SK-N-SH (cell line): ENCODE results near the gene NSUN2. TPM values are rescaled to one million over a fixed set of nuclear protein-coding genes. Genes with fewer than 3 reads are reported as not detected.

Experiments used
- CTCF ChIA-PET: fragments of 300-600, 350-600 bp; formaldehyde crosslinking; extraction: SDS; loops from one replicate; lab custom pipeline; 2021; lab: Yijun Ruan, JAX
- POLR2A ChIA-PET: fragments of 350-600 bp; sonication (Branson Sonifier 250); formaldehyde crosslinking; extraction: SDS; loops from one replicate; lab custom pipeline; 2020; ENCODE audit warnings: antibody characterized with exemption, inconsistent platforms; lab: Yijun Ruan, JAX
- DNase-seq: peaks from one replicate; pipeline ENCODE4 v3.0.0; 2012
- H2AFZ ChIP-seq: fragments of 200-600 bp; sonication (generic); 2 replicates; pipeline ENCODE4 v1.8.1; 2016; ENCODE audit warnings: antibody characterized with exemption, mild to moderate bottlenecking, low read depth
- H3F3A ChIP-seq: fragments of 200-600 bp; sonication (generic); replicated peaks from 2 replicates; pipeline ENCODE3; 2016; ENCODE audit warnings: antibody characterized with exemption, mild to moderate bottlenecking; ENCODE audit not compliant: insufficient read depth
- H3K27ac ChIP-seq, 2 experiments: fragments of 200-500 bp in 1 of 2; fragments of 200-600 bp in 1 of 2; sonication (Bioruptor generic) in 1 of 2; sonication (generic), shearing (Covaris generic) in 1 of 2; 2 replicates each; pipeline versions ENCODE4 v1.5.1 to v1.6.1; 2014 to 2016; ENCODE audit warnings: low read depth in 2 of 2, inconsistent platforms in 1 of 2, low read length in 1 of 2, mild to moderate bottlenecking in 1 of 2, mixed read lengths in 1 of 2
- H3K27me3 ChIP-seq: fragments of 200-600 bp; sonication (generic), shearing (Covaris generic); 2 replicates; pipeline ENCODE4 v1.6.1; 2016; ENCODE audit warnings: mixed run types; ENCODE audit not compliant: insufficient read depth
- H3K36me3 ChIP-seq, 2 experiments: fragments of 200-500 bp in 1 of 2; fragments of 200-600 bp in 1 of 2; sonication (Bioruptor generic) in 1 of 2; sonication (generic) in 1 of 2; replicated peaks in 1 of 2; 2 replicates each; pipeline versions ENCODE3 to v1.5.1; 2014 to 2016; ENCODE audit warnings: low read length in 1 of 2, mild to moderate bottlenecking in 1 of 2; ENCODE audit not compliant: insufficient read depth in 2 of 2, control insufficient read depth in 1 of 2
- H3K4me1 ChIP-seq, 2 experiments: fragments of 200-500 bp in 1 of 2; fragments of 200-600 bp in 1 of 2; sonication (Bioruptor generic) in 1 of 2; sonication (generic), shearing (Covaris generic) in 1 of 2; 2 replicates each; pipeline versions ENCODE4 v1.5.1 to v1.6.1; 2014 to 2016; ENCODE audit warnings: low read depth in 1 of 2, low read length in 1 of 2, mixed run types in 1 of 2; ENCODE audit not compliant: insufficient read depth in 2 of 2, control insufficient read depth in 1 of 2
- H3K4me2 ChIP-seq: fragments of 200-600 bp; sonication (generic), shearing (Covaris generic); 2 replicates; pipeline ENCODE4 v1.6.1; 2017; ENCODE audit warnings: mixed run types
- H3K4me3 ChIP-seq, 2 experiments: fragments of 200-500 bp in 1 of 2; fragments of 200-600 bp in 1 of 2; sonication (Bioruptor generic) in 1 of 2; sonication (generic), shearing (Covaris generic) in 1 of 2; 2 replicates each; pipeline versions ENCODE4 v1.5.1 to v1.8.1; 2014 to 2016; ENCODE audit warnings: low read depth in 2 of 2, inconsistent platforms in 1 of 2, low read length in 1 of 2, mild to moderate bottlenecking in 1 of 2, mixed read lengths in 1 of 2, moderate library complexity in 1 of 2
- H3K79me2 ChIP-seq: fragments of 200-600 bp; sonication (generic); 2 replicates; pipeline ENCODE4 v1.8.1; 2017; ENCODE audit warnings: mild to moderate bottlenecking; ENCODE audit not compliant: insufficient read depth
- H3K9ac ChIP-seq: fragments of 200-600 bp; sonication (generic); 2 replicates; pipeline ENCODE4 v1.6.1; 2017; ENCODE audit warnings: mixed run types
- H3K9me2 ChIP-seq: fragments of 200-600 bp; sonication (generic); 2 replicates; pipeline ENCODE4 v1.6.1; 2017; ENCODE audit warnings: mixed run types
- H3K9me3 ChIP-seq: fragments of 200-600 bp; sonication (generic); 2 replicates; pipeline ENCODE4 v1.6.1; 2017; ENCODE audit warnings: mixed run types, mild to moderate bottlenecking, moderate library complexity
- H4K20me1 ChIP-seq: fragments of 200-600 bp; sonication (generic); 2 replicates; pipeline ENCODE4 v1.6.1; 2017; ENCODE audit warnings: mild to moderate bottlenecking, mixed run types; ENCODE audit not compliant: insufficient read depth
- ELF1 ChIP-seq: IDR thresholded peaks from 2 replicates; pipeline ENCODE4 v1.4.0; 2012
- FOSL2 ChIP-seq: IDR thresholded peaks from 2 replicates; pipeline ENCODE4 v1.4.0; 2012; ENCODE audit warnings: low read depth, mild to moderate bottlenecking, moderate library complexity, borderline replicate concordance
- FOXJ3 ChIP-seq: sonication (generic); formaldehyde crosslinking; IDR thresholded peaks from 2 replicates; pipeline ENCODE4 v1.5.1; 2020; ENCODE audit warnings: mild to moderate bottlenecking, missing genetic modification reagents
- FOXM1 ChIP-seq: IDR thresholded peaks from 2 replicates; pipeline ENCODE4 v1.4.0; 2012; ENCODE audit warnings: low read depth, mild to moderate bottlenecking
- GABPA ChIP-seq: IDR thresholded peaks from 2 replicates; pipeline ENCODE4 v1.4.0; 2012; ENCODE audit warnings: low read depth, mild to moderate bottlenecking
- JUND ChIP-seq: IDR thresholded peaks from 2 replicates; pipeline ENCODE4 v1.4.0; 2012
- MAX ChIP-seq: IDR thresholded peaks from 2 replicates; pipeline ENCODE4 v1.4.0; 2012; ENCODE audit warnings: low read depth
- MEF2A ChIP-seq: IDR thresholded peaks from 2 replicates; pipeline ENCODE4 v1.4.0; 2012; ENCODE audit warnings: low read depth, borderline replicate concordance
- MXI1 ChIP-seq: IDR thresholded peaks from 2 replicates; pipeline ENCODE4 v1.6.1; 2012; ENCODE audit warnings: mild to moderate bottlenecking, low read depth, low read length, improper control_type of control experiment
- NRF1 ChIP-seq: IDR thresholded peaks from 2 replicates; pipeline ENCODE4 v1.6.1; 2012; ENCODE audit warnings: low read depth, mild to moderate bottlenecking, low read length
- RCOR1 ChIP-seq: fragments of 150-350 bp; IDR thresholded peaks from 2 replicates; pipeline ENCODE4 v1.6.1; 2017; ENCODE audit warnings: antibody characterized with exemption, low read length
- TCF12 ChIP-seq: IDR thresholded peaks from 2 replicates; pipeline ENCODE4 v1.4.0; 2012
- YY1 ChIP-seq: IDR thresholded peaks from 2 replicates; pipeline ENCODE4 v1.4.0; 2012; ENCODE audit warnings: low read depth, mild to moderate bottlenecking
- WGBS: methylation state at CpG from one replicate; pipeline ENCODE4 v1.1.6; 2017; ENCODE audit warnings: low lambda C conversion rate; 5-methylcytosine and 5-hydroxymethylcytosine counted together
- polyA plus RNA-seq, 3 experiments: library from polyadenylated mRNA; depleted of rRNA; stranded (reverse); fragments of >200 nt; gene quantifications; 2 replicates each; pipeline ENCODE4 v1.2.3, GENCODE V29; 2012
- TF ChIP-seq, protein P1 (sequence below): fragments of 150-350 bp; IDR thresholded peaks from 2 replicates; pipeline ENCODE4 v1.6.1; 2016; ENCODE audit warnings: mild to moderate bottlenecking, low read depth, low read length
- TF ChIP-seq, protein P2 (sequence below): IDR thresholded peaks from 2 replicates; pipeline ENCODE4; 2012
- TF ChIP-seq, protein P3 (sequence below): fragments of 150-350 bp; IDR thresholded peaks from 2 replicates; pipeline ENCODE4 v1.6.1; 2017; ENCODE audit warnings: antibody characterized with exemption, low read length, low read depth, borderline replicate concordance
- TF ChIP-seq, protein P4 (sequence below): IDR thresholded peaks from 2 replicates; pipeline ENCODE4 v1.6.1; 2012; ENCODE audit warnings: mild to moderate bottlenecking, low read depth, low read length, moderate library complexity

The NSUN2 gene
- polyA plus RNA-seq, 1 of the 3 experiments (the other 2 are of a cell fraction) = 78.9 TPM

- no peaks in the 10 kb centered on the region for H3K27me3 ChIP-seq
- no peak overlapping the region for H3K27ac ChIP-seq
- no peaks in the 10 kb centered on the region for H3K79me2 ChIP-seq
- POLR2A ChIA-PET = no interaction called here
- no peaks in the 10 kb centered on the region for H3K36me3 ChIP-seq
- H3K9ac ChIP-seq = no peak overlapping the region
- no peak overlapping the region for H3K4me2 ChIP-seq
- CTCF ChIA-PET = no interaction called here
- TF ChIP-seq ELF1 = no peak
- TF ChIP-seq MEF2A = no peak
- TF ChIP-seq MXI1 = no peak
- TF ChIP-seq JUND = no peak
- no peak for TF ChIP-seq FOXJ3 (CRISPR knock-in tag)
- TF ChIP-seq MAX = no peak
- TF ChIP-seq, protein P1, sequence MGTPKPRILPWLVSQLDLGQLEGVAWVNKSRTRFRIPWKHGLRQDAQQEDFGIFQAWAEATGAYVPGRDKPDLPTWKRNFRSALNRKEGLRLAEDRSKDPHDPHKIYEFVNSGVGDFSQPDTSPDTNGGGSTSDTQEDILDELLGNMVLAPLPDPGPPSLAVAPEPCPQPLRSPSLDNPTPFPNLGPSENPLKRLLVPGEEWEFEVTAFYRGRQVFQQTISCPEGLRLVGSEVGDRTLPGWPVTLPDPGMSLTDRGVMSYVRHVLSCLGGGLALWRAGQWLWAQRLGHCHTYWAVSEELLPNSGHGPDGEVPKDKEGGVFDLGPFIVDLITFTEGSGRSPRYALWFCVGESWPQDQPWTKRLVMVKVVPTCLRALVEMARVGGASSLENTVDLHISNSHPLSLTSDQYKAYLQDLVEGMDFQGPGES = no peak
- TF ChIP-seq GABPA = no peak
- TF ChIP-seq FOXM1 = no peak
- TF ChIP-seq, protein P2, sequence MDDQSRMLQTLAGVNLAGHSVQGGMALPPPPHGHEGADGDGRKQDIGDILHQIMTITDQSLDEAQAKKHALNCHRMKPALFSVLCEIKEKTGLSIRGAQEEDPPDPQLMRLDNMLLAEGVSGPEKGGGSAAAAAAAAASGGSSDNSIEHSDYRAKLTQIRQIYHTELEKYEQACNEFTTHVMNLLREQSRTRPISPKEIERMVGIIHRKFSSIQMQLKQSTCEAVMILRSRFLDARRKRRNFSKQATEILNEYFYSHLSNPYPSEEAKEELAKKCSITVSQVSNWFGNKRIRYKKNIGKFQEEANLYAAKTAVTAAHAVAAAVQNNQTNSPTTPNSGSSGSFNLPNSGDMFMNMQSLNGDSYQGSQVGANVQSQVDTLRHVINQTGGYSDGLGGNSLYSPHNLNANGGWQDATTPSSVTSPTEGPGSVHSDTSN = no peak
- TF ChIP-seq, all 33 proteins: peak for 0
- WGBS = 33% methylated on average over 4 of the region's 5 CpGs
- H2AFZ ChIP-seq = no peak overlapping the region
- DNase-seq = no peak
- no peaks in the 10 kb centered on the region for H4K20me1 ChIP-seq
- no peaks in the 10 kb centered on the region; a peak in 1 of 4 replicates for H3K4me1 ChIP-seq
- no peaks in the 10 kb centered on the region for H3K9me2 ChIP-seq
- H3K9me3 ChIP-seq = no peaks in the 10 kb centered on the region
- no peaks in the 10 kb centered on the region for H3F3A ChIP-seq
- no peak overlapping the region for H3K4me3 ChIP-seq
Observed at GRCh38 chr5:6570530-6570929, 62.3 kb downstream of the NSUN2 start.

DNA sequence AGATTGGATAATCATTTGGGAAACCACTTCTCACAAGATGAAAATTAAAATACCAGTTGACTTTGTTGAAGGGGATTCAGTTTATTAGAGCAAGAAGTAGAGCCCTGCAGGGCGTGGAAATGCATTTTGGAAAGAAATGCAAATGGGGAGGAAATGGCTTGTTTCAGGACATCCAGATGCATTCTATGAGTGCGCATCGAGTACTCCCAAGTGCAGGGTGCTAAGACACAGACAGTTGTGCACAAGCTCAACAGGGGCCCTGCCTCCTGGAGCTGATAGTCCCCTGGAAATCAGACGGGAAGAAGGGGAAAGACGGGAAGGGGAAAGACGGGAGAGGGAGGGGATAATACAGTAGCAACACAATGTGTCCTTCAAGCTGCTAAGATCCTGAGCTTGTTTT, 64.0 kb downstream of the NSUN2 start:
- Histone ChIP-seq H3K4me1 (no peaks in the 10 kb centered on the region), H3K36me3 (no peaks in the 10 kb centered on the region), H2AFZ (no peak overlapping the region), H3K9me2 (no peaks in the 10 kb centered on the region), H4K20me1 (no peaks in the 10 kb centered on the region), H3K4me3 (no peak overlapping the region), H3K79me2 (no peaks in the 10 kb centered on the region), H3K9ac (no peak overlapping the region), H3K27ac (no peak overlapping the region), H3F3A (no peaks in the 10 kb centered on the region), H3K4me2 (no peak overlapping the region), H3K9me3 (no peaks in the 10 kb centered on the region), H3K27me3 (no peaks in the 10 kb centered on the region)
- CTCF ChIA-PET = interaction anchor here (1.6 kb wide), 1 partner anchor 12 kb away, joined by 3 read pairs; no protein-coding TSS in a partner anchor
- no peak for DNase-seq
- POLR2A ChIA-PET = no interaction called here
- WGBS = 44% methylated on average over 6 of the region's 6 CpGs
- TF ChIP-seq, protein P1 = no peak
- TF ChIP-seq, protein P3, sequence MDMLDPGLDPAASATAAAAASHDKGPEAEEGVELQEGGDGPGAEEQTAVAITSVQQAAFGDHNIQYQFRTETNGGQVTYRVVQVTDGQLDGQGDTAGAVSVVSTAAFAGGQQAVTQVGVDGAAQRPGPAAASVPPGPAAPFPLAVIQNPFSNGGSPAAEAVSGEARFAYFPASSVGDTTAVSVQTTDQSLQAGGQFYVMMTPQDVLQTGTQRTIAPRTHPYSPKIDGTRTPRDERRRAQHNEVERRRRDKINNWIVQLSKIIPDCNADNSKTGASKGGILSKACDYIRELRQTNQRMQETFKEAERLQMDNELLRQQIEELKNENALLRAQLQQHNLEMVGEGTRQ = no peak
- TF ChIP-seq NRF1 (no peak), ELF1 (no peak), TCF12 (no peak), FOXJ3 (CRISPR knock-in tag) (no peak), RCOR1 (no peak), FOSL2 (no peak), YY1 (no peak)
- TF ChIP-seq, protein P2 = no peak
- TF ChIP-seq, protein P4, sequence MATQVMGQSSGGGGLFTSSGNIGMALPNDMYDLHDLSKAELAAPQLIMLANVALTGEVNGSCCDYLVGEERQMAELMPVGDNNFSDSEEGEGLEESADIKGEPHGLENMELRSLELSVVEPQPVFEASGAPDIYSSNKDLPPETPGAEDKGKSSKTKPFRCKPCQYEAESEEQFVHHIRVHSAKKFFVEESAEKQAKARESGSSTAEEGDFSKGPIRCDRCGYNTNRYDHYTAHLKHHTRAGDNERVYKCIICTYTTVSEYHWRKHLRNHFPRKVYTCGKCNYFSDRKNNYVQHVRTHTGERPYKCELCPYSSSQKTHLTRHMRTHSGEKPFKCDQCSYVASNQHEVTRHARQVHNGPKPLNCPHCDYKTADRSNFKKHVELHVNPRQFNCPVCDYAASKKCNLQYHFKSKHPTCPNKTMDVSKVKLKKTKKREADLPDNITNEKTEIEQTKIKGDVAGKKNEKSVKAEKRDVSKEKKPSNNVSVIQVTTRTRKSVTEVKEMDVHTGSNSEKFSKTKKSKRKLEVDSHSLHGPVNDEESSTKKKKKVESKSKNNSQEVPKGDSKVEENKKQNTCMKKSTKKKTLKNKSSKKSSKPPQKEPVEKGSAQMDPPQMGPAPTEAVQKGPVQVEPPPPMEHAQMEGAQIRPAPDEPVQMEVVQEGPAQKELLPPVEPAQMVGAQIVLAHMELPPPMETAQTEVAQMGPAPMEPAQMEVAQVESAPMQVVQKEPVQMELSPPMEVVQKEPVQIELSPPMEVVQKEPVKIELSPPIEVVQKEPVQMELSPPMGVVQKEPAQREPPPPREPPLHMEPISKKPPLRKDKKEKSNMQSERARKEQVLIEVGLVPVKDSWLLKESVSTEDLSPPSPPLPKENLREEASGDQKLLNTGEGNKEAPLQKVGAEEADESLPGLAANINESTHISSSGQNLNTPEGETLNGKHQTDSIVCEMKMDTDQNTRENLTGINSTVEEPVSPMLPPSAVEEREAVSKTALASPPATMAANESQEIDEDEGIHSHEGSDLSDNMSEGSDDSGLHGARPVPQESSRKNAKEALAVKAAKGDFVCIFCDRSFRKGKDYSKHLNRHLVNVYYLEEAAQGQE = no peak
